ENCODE measurements around the gene PIEZO1.

DNA sequence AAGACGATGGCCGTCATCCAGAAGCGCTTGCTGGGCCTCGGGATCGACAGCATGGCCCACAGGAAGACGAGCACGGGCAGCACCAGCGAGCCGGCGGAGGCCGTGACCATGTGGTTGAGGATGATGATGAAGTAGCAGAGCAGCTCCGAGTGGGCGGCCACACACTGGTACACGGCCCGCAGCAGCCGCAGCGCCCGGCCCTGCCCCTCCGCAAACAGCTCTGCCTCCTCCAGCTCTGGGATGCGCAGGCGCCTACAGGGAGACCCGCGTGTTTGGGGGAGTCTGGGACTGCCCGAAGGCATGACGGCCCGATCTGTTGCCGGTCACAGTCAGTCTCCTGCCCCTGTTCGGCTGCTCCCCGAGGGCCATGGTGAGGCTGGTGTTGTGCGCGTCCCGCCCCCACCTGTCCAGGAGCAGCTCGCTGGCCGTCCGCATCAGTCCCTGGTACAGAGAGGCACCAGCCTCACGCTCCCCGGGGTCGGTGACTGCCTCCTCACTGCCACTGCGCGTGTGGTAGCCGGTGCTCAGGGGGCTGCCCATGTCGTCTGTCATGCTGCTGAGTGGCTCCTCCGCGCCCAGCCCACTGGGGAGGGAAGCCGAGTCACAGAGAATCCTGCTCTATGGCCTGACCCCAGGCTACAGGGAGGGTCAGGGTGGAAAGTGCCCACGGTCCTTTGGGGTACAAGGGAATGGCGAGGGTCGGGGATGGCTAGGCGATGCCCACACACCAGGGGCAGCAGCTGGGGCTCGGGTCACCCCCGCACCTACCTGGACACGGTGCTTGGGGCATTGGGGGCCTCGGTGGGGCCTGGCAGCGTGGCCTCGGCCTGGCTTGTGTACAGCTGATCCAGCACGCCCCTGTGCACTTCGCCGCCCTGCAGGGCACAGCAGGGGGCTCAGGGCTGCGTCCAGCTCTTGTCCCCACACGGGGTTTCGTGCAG lies 62.9 kb downstream of the PIEZO1 start:
- TF ChIP-seq, protein P1, sequence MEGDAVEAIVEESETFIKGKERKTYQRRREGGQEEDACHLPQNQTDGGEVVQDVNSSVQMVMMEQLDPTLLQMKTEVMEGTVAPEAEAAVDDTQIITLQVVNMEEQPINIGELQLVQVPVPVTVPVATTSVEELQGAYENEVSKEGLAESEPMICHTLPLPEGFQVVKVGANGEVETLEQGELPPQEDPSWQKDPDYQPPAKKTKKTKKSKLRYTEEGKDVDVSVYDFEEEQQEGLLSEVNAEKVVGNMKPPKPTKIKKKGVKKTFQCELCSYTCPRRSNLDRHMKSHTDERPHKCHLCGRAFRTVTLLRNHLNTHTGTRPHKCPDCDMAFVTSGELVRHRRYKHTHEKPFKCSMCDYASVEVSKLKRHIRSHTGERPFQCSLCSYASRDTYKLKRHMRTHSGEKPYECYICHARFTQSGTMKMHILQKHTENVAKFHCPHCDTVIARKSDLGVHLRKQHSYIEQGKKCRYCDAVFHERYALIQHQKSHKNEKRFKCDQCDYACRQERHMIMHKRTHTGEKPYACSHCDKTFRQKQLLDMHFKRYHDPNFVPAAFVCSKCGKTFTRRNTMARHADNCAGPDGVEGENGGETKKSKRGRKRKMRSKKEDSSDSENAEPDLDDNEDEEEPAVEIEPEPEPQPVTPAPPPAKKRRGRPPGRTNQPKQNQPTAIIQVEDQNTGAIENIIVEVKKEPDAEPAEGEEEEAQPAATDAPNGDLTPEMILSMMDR (IDR thresholded peaks at IDR 0.05; ENCODE audit: insufficient read depth, low read depth, low read length): no peak
- no peak for TF ChIP-seq EZH2 (IDR thresholded peaks at IDR 0.05; ENCODE audit: insufficient read depth, low read length)

All from astrocyte (in vitro differentiated cells and primary cell).